DND-41 (cell line): ENCODE measurements around the gene NRSN2.
A peak's percentile ranks its signal among the peaks of the same experiment; 100 is the strongest.

Experiments
- ATAC-seq: fragments of 200-7000 bp; cut with Tn5 transposase; 3 replicates; pipeline ENCODE4 v1.9.1; 2021; ENCODE audit warnings: low read depth; ENCODE audit not compliant: insufficient read depth
- DNase-seq: peaks from one replicate; pipeline ENCODE4 v3.0.0-alpha.2; 2020
- H2AFZ ChIP-seq: 2 replicates; pipeline ENCODE4 v1.6.0; 2012; ENCODE audit warnings: low read depth, low read length
- H3K27ac ChIP-seq: 2 replicates; pipeline ENCODE4 v1.5.1; 2012; ENCODE audit warnings: low read length, inconsistent platforms
- H3K27me3 ChIP-seq: fragments of 200-600 bp; sonication (generic); 2 replicates; pipeline ENCODE4 v1.6.0; 2012; ENCODE audit warnings: low read length, mild to moderate bottlenecking, inconsistent platforms; ENCODE audit not compliant: insufficient read depth, poor library complexity
- H3K36me3 ChIP-seq: 2 replicates; pipeline ENCODE4 v1.5.1; 2012; ENCODE audit warnings: low read length, inconsistent platforms; ENCODE audit not compliant: insufficient read depth
- H3K4me1 ChIP-seq: 2 replicates; pipeline ENCODE4 v1.5.1; 2012; ENCODE audit warnings: mild to moderate bottlenecking, low read length; ENCODE audit not compliant: insufficient read depth
- H3K4me2 ChIP-seq: 2 replicates; pipeline ENCODE4 v1.6.0; 2012; ENCODE audit warnings: mild to moderate bottlenecking, moderate library complexity, low read length, inconsistent platforms; ENCODE audit not compliant: insufficient read depth
- H3K4me3 ChIP-seq, 2 experiments: fragments of 200-600 bp in 1 of 2; shearing (Covaris generic) in 1 of 2; 2 replicates each; pipeline ENCODE4 v1.5.1; 2012 to 2016; ENCODE audit warnings: inconsistent platforms in 2 of 2, low read length in 2 of 2, mild to moderate bottlenecking in 2 of 2, low read depth in 1 of 2, moderate library complexity in 1 of 2
- H3K79me2 ChIP-seq: 2 replicates; pipeline ENCODE4 v1.6.0; 2012; ENCODE audit warnings: low read length, inconsistent platforms; ENCODE audit not compliant: insufficient read depth
- H3K9ac ChIP-seq: 2 replicates; pipeline ENCODE4 v1.6.0; 2012; ENCODE audit warnings: low read depth, mild to moderate bottlenecking, inconsistent platforms, low read length, moderate library complexity
- H3K9me3 ChIP-seq: 2 replicates; pipeline ENCODE4 v1.5.1; 2012; ENCODE audit warnings: low read length, moderate library complexity, mild to moderate bottlenecking, inconsistent platforms; ENCODE audit not compliant: insufficient read depth, severe bottlenecking
- H4K20me1 ChIP-seq: 2 replicates; pipeline ENCODE4 v1.6.0; 2012; ENCODE audit warnings: low read length; ENCODE audit not compliant: insufficient read depth
- EZH2 ChIP-seq: IDR thresholded peaks from 3 replicates; pipeline ENCODE4 v1.6.1; 2012; ENCODE audit warnings: borderline replicate concordance, low read depth, mild to moderate bottlenecking, moderate library complexity, low read length, inconsistent platforms; ENCODE audit not compliant: severe bottlenecking
- TF ChIP-seq, protein P1 (sequence below): IDR thresholded peaks from 2 replicates; pipeline ENCODE4 v1.5.1; 2012; ENCODE audit warnings: borderline replicate concordance, low read length, moderate library complexity, mild to moderate bottlenecking; ENCODE audit not compliant: poor library complexity, severe bottlenecking; ENCODE audit errors: extremely low read depth

The NRSN2 gene

DNA sequence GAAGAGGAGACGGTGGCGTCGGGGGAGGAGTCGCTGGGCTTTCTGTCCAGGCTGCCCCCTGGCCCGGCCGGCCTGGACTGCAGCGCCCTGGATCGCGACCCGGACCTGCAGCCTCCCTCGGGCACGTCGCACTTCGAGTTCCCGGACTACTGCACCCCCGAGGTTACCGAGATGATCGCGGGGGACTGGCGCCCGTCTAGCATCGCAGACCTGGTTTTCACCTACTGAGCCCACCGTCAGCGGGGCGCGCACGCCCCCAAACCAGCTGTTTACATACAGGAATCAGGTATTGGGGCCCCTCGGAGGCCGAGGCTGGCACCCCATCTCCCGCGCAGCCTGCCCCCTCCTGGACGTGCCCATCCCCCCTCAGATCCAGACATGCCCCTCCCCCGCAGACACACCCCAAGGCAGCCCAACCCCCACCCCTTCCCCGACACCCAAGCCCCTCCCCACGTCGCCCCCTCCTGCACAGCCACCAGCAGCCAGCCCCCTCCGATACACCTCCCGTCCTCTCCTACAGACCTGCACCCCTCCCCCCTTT, 20.2 kb upstream of the NRSN2 start:
- Histone ChIP-seq H3K4me3 (peak overlapping the region; percentile 29 to 63; a peak in 3 of 4 replicates), H4K20me1 (peaks cover 30% of the 10 kb centered on the region), H3K79me2 (peaks cover 14% of the 10 kb centered on the region), H3K27me3 (no peaks in the 10 kb centered on the region), H3K4me1 (peaks cover 60% of the 10 kb centered on the region), H3K4me2 (peak overlapping the region; percentile 93), H3K27ac (peak overlapping the region; percentile 39; the same call in 1 of the 2 replicates), H3K36me3 (peaks cover 14% of the 10 kb centered on the region; the same call in 1 of the 2 replicates), H3K9me3 (no peaks in the 10 kb centered on the region), H3K9ac (peak overlapping the region; percentile 64), H2AFZ (peak overlapping the region; percentile 85)
- no peak for ATAC-seq
- no peak for DNase-seq
- TF ChIP-seq, protein P1, sequence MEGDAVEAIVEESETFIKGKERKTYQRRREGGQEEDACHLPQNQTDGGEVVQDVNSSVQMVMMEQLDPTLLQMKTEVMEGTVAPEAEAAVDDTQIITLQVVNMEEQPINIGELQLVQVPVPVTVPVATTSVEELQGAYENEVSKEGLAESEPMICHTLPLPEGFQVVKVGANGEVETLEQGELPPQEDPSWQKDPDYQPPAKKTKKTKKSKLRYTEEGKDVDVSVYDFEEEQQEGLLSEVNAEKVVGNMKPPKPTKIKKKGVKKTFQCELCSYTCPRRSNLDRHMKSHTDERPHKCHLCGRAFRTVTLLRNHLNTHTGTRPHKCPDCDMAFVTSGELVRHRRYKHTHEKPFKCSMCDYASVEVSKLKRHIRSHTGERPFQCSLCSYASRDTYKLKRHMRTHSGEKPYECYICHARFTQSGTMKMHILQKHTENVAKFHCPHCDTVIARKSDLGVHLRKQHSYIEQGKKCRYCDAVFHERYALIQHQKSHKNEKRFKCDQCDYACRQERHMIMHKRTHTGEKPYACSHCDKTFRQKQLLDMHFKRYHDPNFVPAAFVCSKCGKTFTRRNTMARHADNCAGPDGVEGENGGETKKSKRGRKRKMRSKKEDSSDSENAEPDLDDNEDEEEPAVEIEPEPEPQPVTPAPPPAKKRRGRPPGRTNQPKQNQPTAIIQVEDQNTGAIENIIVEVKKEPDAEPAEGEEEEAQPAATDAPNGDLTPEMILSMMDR = no peak
- no peak for TF ChIP-seq EZH2

DNA sequence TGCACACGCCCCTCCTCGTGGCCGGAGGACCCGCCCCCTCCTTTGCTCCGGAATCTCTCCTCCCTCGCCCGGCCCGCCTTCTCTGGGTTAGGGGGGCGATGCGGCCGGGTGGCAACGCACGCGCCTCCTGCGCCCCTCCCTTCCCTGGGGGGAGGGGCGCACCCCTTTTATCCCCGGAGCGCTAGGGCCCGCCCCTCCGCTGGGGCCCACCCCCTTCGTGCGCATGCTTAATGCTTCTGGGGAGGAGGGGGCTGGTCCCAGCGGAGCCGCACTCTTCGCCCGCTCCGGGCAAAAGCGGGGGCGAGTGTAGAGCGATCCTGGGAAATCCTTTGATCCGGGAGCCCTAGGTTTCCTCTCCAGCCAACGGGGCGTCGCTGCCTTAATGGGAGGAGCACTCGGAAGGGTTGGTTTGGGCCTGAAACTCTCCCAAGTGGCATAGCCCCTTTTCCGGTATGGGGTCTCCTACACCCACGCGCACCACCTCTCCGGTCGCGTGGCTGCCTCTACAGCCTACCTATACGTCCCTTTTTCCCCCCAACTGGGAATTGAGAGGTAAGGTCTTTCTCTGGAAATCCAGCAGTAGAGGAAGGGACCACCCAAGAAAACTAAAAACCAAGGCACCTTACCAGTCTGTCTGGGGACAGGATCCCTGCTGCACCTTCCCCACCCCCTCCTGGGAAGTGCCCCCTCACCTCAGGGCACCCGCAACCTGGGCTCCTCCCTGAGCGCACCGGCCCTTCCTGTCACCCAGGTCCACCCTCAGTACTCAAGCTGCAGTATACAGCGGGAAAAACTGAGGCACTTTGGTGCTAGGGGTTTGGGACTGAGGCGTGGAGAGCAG, 19.5 kb upstream of the NRSN2 start:
- peak overlapping the region; percentile 57 for H3K27ac ChIP-seq
- peaks cover 60% of the 10 kb centered on the region for H3K4me1 ChIP-seq
- no peaks in the 10 kb centered on the region for H3K9me3 ChIP-seq
- H3K4me3 ChIP-seq = peak overlapping the region; percentile 11 to 63; a peak in 3 of 4 replicates
- H3K27me3 ChIP-seq = no peaks in the 10 kb centered on the region
- ATAC-seq (peak; percentile 36), DNase-seq (peak; percentile 92)
- TF ChIP-seq, protein P1 = no peak
- no peak for TF ChIP-seq EZH2
- peaks cover 14% of the 10 kb centered on the region; the same call in 1 of the 2 replicates for H3K36me3 ChIP-seq
- H2AFZ ChIP-seq = peak overlapping the region; percentile 56; the same call in 1 of the 2 replicates
- H4K20me1 ChIP-seq = peaks cover 30% of the 10 kb centered on the region
- peak overlapping the region; percentile 64 for H3K9ac ChIP-seq
- peak overlapping the region; percentile 93 for H3K4me2 ChIP-seq
- peaks cover 14% of the 10 kb centered on the region for H3K79me2 ChIP-seq

DNA sequence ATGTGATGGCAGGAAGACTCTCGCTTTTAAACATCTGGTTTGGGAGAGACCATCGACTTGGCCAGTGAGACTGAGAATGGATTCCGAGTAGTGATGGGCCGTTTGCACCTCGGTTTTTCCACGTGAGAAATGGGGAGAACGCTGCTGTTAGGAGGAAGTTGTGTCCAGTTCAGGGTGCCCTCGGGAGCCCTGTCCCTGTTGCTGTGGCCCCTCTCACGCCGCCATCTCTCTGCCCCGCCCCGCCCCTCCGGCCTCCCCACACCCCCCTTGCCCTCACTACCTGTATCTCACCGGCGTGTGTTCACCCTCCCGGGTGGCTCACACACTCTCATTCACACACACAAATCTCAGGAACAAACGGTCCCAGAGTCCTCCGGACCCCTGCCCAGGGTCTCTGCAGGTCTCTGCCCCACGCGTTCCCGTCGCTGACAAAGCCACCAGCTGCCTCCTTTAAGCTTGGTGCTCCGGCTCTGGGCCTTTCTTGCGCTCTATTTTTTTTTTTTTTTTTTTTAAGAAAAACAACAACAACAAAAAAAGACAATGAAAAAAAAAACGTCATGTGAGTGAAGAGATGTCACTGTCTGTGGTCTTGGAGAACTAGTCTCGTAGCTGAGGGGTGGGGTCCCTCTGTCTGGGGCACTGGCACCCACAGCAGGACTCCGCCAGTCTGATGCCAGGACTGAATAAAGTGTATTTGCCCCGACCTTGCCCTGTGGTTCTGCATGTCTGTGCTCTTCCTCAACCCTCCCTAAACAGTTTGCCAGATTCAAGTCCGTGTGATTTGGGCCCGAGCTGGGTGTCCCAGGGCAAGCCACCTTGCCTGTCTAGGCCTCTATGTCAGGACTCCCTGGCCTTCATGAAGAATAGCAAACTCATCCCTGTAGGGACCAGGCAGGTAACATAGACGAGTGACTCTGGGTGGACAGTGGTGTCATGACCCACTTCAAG, 18.6 kb upstream of the NRSN2 start:
- H3K27ac ChIP-seq = peak overlapping the region; percentile 57; the same call in 1 of the 2 replicates
- TF ChIP-seq, protein P1 = no peak
- no peak for TF ChIP-seq EZH2

More for the DNA sequence above, 18.6 kb upstream of the NRSN2 start:
- H3K4me1 ChIP-seq = peaks cover 60% of the 10 kb centered on the region
- H3K4me3 ChIP-seq = peak overlapping the region in 1 of 2 experiments; percentile 63; a peak in 2 of 4 replicates
- DNase-seq (no peak), ATAC-seq (no peak)
- peaks cover 14% of the 10 kb centered on the region for H3K79me2 ChIP-seq
- H3K27me3 ChIP-seq = no peaks in the 10 kb centered on the region
- H3K4me2 ChIP-seq = peak overlapping the region; percentile 93
- H3K9me3 ChIP-seq = no peaks in the 10 kb centered on the region
- H2AFZ ChIP-seq = no peak overlapping the region
- peak overlapping the region; percentile 64; the same call in 1 of the 2 replicates for H3K9ac ChIP-seq
- peaks cover 14% of the 10 kb centered on the region; the same call in 1 of the 2 replicates for H3K36me3 ChIP-seq
- peaks cover 30% of the 10 kb centered on the region for H4K20me1 ChIP-seq
